ENCODE results near the gene RASSF7.

GRCh38 chr11:574632-575312, 14.0 kb downstream of the RASSF7 start:
- no peak for TF ChIP-seq CTCF (IDR thresholded peaks at IDR 0.05; ENCODE audit: extremely low read depth in 1 of 2, insufficient read depth in 1 of 2, low read depth in 1 of 2, low read length in 2 of 2)
- no peak for TF ChIP-seq POLR2A (IDR thresholded peaks at IDR 0.05; ENCODE audit: low read depth, low read length)
